Stimulated activated CD4-positive, alpha-beta T cell treated with anti-CD3 and anti-CD28 coated beads, Interleukin-4, amount 100 ng/mL, for 4 hours (primary cell): Measurements from ENCODE around the gene ABHD14A.

ENCODE experiments used
- DNase-seq, 2 experiments: peaks; one replicate each; pipeline ENCODE4 v3.0.0-alpha.2; 2020

ABHD14A gene

GRCh38 chr3:52021489-52022268 is 46.8 kb downstream of the ABHD14A start:
- DNase-seq, result no peak

DNA sequence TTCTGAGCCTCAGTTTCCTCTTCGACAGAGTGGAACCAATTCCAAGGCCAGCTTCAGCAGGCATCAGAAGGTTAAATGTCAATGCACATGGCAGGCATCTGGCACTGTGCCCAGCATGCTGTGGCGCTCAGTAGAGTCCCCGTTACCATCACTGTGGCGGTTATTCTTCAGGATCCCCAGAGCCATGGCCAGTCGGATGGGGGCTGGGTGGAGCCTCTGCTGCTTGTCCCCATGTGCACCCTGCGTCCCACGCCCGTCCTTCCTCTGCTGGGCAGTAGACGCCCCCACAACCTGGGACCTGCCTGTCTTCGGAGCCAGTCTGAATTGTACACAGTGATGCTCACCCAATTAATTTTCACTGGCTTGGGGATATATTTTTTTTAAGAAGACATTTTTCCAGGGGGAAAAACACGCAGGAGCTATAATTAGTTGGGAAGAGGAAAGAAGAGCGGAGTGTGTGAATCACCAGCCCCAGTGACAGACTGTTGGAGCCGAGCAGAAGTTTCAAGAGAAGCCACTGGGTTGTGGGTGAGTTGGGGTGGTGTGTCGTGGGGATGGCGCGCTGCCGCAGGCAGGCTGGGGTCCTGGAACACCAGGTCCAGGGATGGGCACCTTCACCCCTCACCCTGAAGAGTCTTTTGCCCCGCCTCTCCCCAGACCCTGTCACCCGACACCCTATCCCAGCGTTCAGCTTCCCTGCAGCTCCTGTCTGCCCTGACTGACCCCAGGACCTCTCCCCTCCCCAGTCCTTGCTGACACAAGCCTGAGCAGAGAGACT is 47.6 kb downstream of the ABHD14A start:
- no peak for DNase-seq

DNA sequence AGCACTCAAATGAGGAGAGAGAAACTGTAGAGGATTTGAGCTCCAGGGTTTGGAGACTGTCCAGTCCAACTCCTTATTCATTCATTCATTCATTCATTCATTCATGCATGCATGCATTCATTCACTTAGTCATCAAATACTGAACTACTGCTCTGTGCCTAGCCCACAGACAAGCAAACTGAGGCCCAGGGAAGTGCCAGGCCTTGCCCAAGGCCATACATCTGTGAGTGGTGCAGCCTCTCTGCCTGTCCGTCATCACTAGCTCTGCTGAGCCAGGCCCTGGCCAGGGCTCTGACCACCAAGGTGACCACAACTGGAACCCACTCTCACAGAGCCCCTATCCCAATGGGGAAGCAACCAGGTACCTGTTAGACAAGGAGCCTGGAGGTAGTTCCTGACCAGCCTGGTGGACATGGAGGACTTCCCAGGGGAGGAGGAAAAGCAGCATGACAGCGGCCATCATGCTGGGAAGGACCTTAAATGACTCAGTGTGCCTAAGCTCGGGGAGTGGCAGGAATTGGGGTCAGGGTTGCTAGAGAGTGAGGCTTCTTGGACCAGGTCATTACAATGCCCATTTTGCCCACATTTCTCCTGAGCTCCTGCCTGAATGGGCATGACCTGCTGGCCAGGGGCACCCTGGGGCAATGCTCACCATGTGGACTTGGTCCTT is 48.4 kb downstream of the ABHD14A start:
- no peak for DNase-seq

DNA sequence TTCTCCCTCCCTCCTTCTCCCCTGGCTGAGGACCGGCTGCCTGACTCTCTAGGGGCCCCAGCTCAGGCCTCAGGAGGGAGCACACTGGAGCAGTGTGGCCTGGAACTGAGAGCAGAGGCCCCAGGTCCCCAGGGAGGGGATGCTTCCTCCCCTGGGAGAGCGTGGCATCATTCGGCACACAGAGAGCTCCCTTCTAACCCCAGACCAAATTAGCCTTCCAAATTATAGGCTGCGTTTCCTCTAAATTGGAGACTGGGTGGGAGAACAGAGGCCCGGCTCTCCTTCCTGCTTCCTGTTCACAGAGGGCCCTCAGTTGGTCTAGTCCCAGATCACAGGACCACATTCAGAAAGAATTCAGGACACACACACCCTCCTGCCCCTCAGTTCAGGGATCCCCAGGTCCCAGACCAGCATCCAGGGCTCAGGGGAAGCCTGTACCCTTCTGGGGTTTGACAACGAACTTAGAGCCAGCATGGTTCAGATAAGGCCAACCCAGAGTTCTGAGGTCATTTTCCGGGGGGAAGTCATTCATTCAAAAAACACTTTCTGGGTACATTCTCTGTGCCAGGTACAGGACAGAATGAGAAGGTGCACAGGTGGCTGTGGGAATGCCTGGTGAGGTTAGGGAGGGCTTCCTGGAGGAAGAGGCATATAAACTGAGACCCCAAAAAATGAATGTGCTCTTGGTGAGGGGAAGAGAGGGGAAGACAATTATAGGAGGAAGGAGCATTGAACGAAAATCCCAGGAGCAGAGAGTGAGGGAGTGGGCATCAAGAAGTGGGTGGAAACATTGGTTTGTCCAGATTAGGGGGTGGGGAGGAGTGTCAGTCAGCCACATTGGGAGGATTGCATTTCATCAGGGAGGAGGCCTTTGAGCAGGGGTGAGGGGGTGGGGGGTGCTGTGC is 49.2 kb downstream of the ABHD14A start:
- DNase-seq, result no peak

GRCh38 chr3:52024765-52025452 is 50.0 kb downstream of the ABHD14A start:
- DNase-seq, result no peak

DNA sequence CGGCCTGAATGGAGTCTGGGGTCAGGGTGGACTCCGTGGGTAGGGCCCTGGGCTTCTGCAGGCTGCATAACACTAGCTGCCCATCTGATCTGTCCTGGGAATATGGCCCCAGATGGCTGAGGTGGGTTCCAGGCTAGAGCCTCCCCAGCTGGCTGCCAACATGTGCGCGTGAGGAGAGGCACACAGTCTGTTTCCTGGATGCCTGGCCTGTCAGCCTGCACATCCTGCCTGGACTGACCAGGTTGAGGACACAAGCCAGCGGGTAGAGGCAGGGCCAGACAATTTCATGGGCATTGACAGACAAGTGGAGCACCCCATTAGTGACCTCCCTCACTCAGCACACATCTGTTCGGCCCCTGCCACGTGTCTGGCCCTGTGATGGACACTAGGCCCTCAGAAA is 50.6 kb downstream of the ABHD14A start:
- no peak for DNase-seq

- no peak for DNase-seq
Observed at GRCh38 chr3:52026041-52026440, 51.2 kb downstream of the ABHD14A start.

DNA sequence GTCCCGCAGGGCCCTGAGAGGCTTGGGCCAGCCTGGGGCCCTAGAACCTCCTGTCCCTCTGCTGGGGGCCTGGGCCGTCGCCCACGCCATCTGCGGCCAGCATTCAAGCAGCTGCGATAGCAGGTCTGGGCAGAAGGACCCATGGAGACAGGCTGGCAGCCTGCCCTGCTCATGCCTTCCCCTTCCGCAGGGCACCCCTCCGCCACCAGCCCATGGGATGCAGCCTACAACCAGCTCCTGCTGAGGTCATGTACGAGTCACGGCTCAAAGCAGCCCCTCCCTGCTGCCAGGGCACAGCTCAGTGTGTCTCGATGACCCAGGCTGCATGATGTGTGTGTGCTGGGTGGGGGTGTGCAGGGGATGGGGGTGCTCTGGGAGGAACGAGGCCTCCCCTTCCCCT is 53.7 kb downstream of the ABHD14A start:
- no peak for DNase-seq

DNA sequence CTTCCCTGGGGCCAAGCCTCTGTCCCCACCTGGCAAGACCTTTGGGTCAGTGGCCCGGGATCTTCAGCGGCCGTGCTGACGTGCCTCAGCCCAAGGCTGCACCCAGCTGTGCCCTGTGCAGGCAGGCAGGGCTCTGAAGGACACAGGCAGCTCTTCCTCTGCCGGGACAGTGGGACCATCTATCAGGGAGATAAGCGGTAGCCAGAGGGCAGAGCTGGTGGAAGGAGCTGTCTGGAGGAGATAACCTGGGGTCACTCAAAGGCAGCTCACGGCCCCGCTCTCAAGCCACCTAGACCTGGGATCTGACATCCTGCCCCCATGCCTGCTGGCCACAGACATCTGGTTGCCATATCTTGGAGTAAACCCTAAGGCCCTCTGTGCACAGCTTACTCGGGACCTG is 54.2 kb downstream of the ABHD14A start:
- no peak for DNase-seq

GRCh38 chr3:52029535-52029934 is 54.7 kb downstream of the ABHD14A start:
- DNase-seq, result no peak
